Upper lobe of right lung (tissue), 1 donor: ENCODE results near the gene HYAL2. TPM values are rescaled to one million over a fixed set of nuclear protein-coding genes. Genes with fewer than 3 reads are reported as not detected.

ENCODE experiments used
- ATAC-seq: fragments of 200-7000 bp; cut with Tn5 transposase; one replicate; pipeline ENCODE4 v1.9.1; 2020; ENCODE audit warnings: mild to moderate bottlenecking, moderate library complexity
- DNase-seq: peaks from one replicate; pipeline ENCODE4 v3.0.0-alpha.2; 2020
- H3K27ac ChIP-seq: fragments of 200-600 bp; one replicate; pipeline ENCODE4 v1.8.0; 2022
- H3K27me3 ChIP-seq: fragments of 200-600 bp; one replicate; pipeline ENCODE4 v1.8.0; 2022; ENCODE audit warnings: mild to moderate bottlenecking
- H3K36me3 ChIP-seq: fragments of 200-600 bp; one replicate; pipeline ENCODE4 v1.8.0; 2022
- H3K4me1 ChIP-seq: fragments of 200-600 bp; one replicate; pipeline ENCODE4 v1.8.0; 2022
- H3K4me3 ChIP-seq: fragments of 200-600 bp; one replicate; pipeline ENCODE4 v1.8.0; 2022; ENCODE audit warnings: mild to moderate bottlenecking
- H3K9me3 ChIP-seq: fragments of 200-600 bp; one replicate; pipeline ENCODE4 v1.8.0; 2022
- CTCF ChIP-seq: fragments of 200-600 bp; IDR thresholded peaks from one replicate; pipeline ENCODE4 v1.8.0; 2022; ENCODE audit warnings: antibody characterized with exemption
- intact Hi-C: fragments of 100-400 bp; cut with DNase I; formaldehyde crosslinking; loops from one replicate; pipeline ENCODE4 v1.11.0; 2022
- total RNA-seq: library from RNA; stranded (reverse); fragmentation: NEBNext Ultra II Directional; extraction: Animal tissue kit (Norgen Biotek cat#: 25700); gene quantifications from one replicate; pipeline ENCODE4 v1.2.1, GENCODE V29; 2021
- donor health status: DM: no; HTN: yes; CAD: no; lungs with severe emphysema.

The HYAL2 gene
- total RNA-seq, 1 donor from 2014 or later: 303 TPM

DNA sequence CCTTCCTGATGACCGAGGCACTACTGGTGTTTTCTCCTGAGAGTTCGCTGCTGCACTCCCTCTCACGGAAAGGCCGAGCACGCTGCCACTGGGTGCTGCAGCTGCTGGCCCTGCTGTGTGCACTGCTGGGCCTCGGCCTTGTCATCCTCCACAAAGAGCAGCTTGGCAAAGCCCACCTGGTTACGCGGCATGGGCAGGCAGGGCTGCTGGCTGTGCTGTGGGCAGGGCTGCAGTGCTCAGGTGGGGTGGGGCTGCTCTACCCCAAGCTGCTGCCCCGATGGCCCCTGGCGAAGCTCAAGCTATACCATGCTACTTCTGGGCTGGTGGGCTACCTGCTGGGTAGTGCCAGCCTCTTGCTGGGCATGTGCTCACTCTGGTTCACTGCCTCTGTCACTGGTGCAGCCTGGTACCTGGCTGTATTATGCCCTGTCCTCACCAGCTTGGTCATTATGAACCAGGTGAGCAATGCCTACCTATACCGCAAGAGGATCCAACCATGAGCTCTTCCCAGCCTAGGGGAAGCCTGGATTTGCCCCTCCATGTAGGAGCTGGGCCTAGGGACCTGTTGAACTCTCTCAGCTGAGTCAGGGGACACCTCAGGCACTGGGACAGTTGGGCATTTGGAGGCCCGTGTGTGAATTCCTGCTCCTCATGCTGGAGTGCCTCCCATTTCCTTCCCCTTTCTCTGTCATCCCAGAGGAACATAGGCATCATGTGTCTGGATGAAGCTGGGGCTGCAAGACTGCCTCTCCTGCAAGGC is 30.9 kb upstream of the HYAL2 start:
- no peaks in the 10 kb centered on the region for H3K27me3 ChIP-seq
- H3K4me1 ChIP-seq: peaks cover 54% of the 10 kb centered on the region
- ATAC-seq (no peak), DNase-seq (no peak)
- TF ChIP-seq CTCF: no peak
- H3K36me3 ChIP-seq: peaks cover 45% of the 10 kb centered on the region
- no peak overlapping the region for H3K27ac ChIP-seq
- H3K9me3 ChIP-seq: no peaks in the 10 kb centered on the region
- intact Hi-C loops: no loop called here
- H3K4me3 ChIP-seq: no peak overlapping the region

- peaks cover 48% of the 10 kb centered on the region for H3K4me1 ChIP-seq
- ATAC-seq: no peak
- H3K27ac ChIP-seq: no peak overlapping the region
Measured at GRCh38 chr3:50352781-50353180, 30.2 kb upstream of the HYAL2 start.

DNA sequence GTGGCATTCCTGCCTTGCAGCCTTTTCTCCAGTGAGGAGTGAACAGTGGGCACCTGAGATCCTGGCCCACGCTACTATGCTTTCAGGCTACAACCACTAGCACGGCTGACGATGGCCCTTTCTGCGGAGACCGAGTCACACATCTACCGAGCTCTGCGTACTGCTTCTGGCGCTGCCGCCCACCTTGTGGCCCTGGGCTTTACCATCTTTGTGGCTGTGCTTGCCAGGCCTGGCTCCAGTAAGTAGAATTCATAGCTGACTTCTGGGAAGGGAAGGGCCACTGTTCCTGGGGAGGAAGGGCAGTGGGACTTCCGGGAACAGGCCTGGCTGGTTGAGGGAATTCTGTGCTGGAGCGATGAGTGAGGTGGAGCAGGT is 28.8 kb upstream of the HYAL2 start:
- peaks cover 55% of the 10 kb centered on the region for H3K36me3 ChIP-seq
- H3K9me3 ChIP-seq: no peaks in the 10 kb centered on the region
- ATAC-seq: no peak
- intact Hi-C loops: no loop called here
- peak overlapping the region; percentile 73 for H3K4me3 ChIP-seq
- H3K27ac ChIP-seq: peak overlapping the region; percentile 92
- H3K4me1 ChIP-seq: peaks cover 33% of the 10 kb centered on the region
- no peaks in the 10 kb centered on the region for H3K27me3 ChIP-seq
- TF ChIP-seq CTCF: no peak
- no peak for DNase-seq

More at GRCh38 chr3:50352781-50353180, 30.2 kb upstream of the HYAL2 start:
- Histone ChIP-seq H3K4me3 (no peak overlapping the region), H3K36me3 (peaks cover 51% of the 10 kb centered on the region), H3K27me3 (no peaks in the 10 kb centered on the region), H3K9me3 (no peaks in the 10 kb centered on the region)
- no peak for DNase-seq
- intact Hi-C loops: no loop called here
- peak; percentile 5 for TF ChIP-seq CTCF

DNA sequence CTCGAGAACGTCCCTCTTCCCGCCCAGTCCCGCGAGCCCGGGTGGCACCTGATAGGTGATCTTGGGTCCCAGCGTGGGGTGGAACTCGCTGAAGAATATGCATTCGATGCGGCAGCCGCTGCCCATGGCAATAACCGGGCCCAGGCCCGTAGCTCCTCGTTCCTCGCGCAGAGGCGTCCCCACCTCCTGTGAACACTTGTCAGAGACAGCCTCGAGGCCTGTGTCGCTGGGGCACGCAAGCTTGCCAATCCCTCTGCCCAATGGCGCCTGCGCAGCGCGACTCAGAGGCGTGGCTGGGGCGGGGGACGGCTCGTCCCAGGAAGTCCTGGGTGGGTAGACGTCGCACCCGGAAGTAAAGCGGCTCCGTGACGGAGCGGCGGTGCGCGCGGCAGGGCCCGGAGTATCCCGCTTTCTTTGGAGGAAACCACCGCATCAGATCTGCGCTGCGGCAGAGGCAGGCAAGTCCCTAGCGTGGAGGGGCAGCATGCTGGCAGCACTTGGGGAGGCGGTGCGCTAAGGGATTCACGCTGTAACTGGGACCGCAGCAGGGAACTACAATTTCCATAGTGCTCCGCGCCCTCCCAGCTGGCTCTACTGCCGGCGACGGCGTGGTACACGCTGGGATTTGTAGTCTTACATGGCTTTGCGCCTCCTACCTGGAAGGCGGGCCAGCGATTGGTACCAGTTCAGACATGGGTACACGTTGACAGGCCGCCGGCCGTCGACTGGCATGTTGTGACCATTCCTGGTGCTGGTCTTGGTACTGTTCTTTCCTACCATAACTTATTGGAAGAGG is 28.2 kb upstream of the HYAL2 start, which contains the start of the genes CYB561D2 and NPRL2:
Gene CYB561D2 (plus strand): TSS at position 336 of the 796 bp plus-strand sequence. CDS start 572 bp downstream, outside the sequence.
Gene NPRL2 (minus strand): TSS at position 249 of the 796 bp plus-strand sequence. CDS start 123 bp downstream, at position 126.
- DNase-seq (peak; percentile 99), ATAC-seq (peak; percentile 95)
- Histone ChIP-seq H3K4me3 (peak within 1 kb of the TSS; percentile 73), H3K9me3 (no peaks in the 10 kb centered on the region), H3K4me1 (peaks cover 32% of the 10 kb centered on the region), H3K36me3 (peaks cover 51% of the 10 kb centered on the region), H3K27me3 (no peaks in the 10 kb centered on the region), H3K27ac (peak within 1 kb of the TSS; percentile 92)
- intact Hi-C loops: no loop called here
- no peak for TF ChIP-seq CTCF

GRCh38 chr3:50350213-50350526 is 27.6 kb upstream of the HYAL2 start:
- peak overlapping the region; percentile 92 for H3K27ac ChIP-seq
- TF ChIP-seq CTCF: no peak
- H3K9me3 ChIP-seq: no peaks in the 10 kb centered on the region
- H3K4me1 ChIP-seq: peaks cover 32% of the 10 kb centered on the region
- intact Hi-C loops: no loop called here
- ATAC-seq (no peak), DNase-seq (no peak)
- H3K27me3 ChIP-seq: no peaks in the 10 kb centered on the region
- peaks cover 46% of the 10 kb centered on the region for H3K36me3 ChIP-seq
- H3K4me3 ChIP-seq: peak overlapping the region; percentile 73
